HG03280 (cell line): ENCODE measurements around the gene FARSA.
"Not testable (repeated sequence)": the region's sequence is repeated elsewhere in the genome, so short reads cannot be mapped to it uniquely, and the experiment has no call there.

Experiments
- ATAC-seq: cut with Tn5 transposase; IDR thresholded peaks from one replicate; pipeline ENCODE4 v1.9.1; 2021; ENCODE audit warnings: mild to moderate bottlenecking, moderate library complexity; ENCODE audit not compliant: unreplicated experiment

Gene FARSA

GRCh38 chr19:12933287-12934072, at the start of gene FARSA:
FARSA (minus strand) TSS chr19:12933711; CDS start chr19:12933696, 15 bp downstream.
- peak; percentile 46 for ATAC-seq

GRCh38 chr19:12983091-12983490, 49.6 kb upstream of the FARSA start:
- ATAC-seq = no peak

GRCh38 chr19:12982648-12983047, 49.1 kb upstream of the FARSA start:
- ATAC-seq = no peak

- ATAC-seq = no peak
Observed at GRCh38 chr19:12979974-12980373, 46.5 kb upstream of the FARSA start.

GRCh38 chr19:12976109-12976508, 42.6 kb upstream of the FARSA start:
- not testable (repeated sequence) for ATAC-seq

- ATAC-seq = no peak
Observed at GRCh38 chr19:12975221-12975741, 41.8 kb upstream of the FARSA start.

GRCh38 chr19:12974301-12975220, 41.0 kb upstream of the FARSA start:
- no peak for ATAC-seq

- ATAC-seq = no peak
Observed at GRCh38 chr19:12973236-12973635, 39.7 kb upstream of the FARSA start.

GRCh38 chr19:12970070-12970820, 36.7 kb upstream of the FARSA start:
- ATAC-seq = no peak

GRCh38 chr19:12969292-12969988, 35.9 kb upstream of the FARSA start, which contains the start of gene DAND5:
DAND5 (plus strand) TSS chr19:12969576; CDS start chr19:12969661, 85 bp downstream.
- no peak for ATAC-seq

- no peak for ATAC-seq
Observed at GRCh38 chr19:12967907-12968306, 34.4 kb upstream of the FARSA start.

GRCh38 chr19:12965812-12966135, 32.3 kb upstream of the FARSA start:
- no peak for ATAC-seq

- ATAC-seq = peak; percentile 81
Observed at GRCh38 chr19:12965017-12965811, 31.7 kb upstream of the FARSA start.

- ATAC-seq = no peak
Observed at GRCh38 chr19:12959481-12959880, 26.0 kb upstream of the FARSA start.

- peak; percentile 8 for ATAC-seq
Observed at GRCh38 chr19:12957389-12957952, 24.0 kb upstream of the FARSA start.

- peak; percentile 76 for ATAC-seq
Observed at GRCh38 chr19:12956446-12957388, 23.2 kb upstream of the FARSA start, which contains the start of gene GADD45GIP1. GADD45GIP1 (minus strand) TSS chr19:12957223; CDS start chr19:12957212, 11 bp downstream.

GRCh38 chr19:12955996-12956395, 22.5 kb upstream of the FARSA start:
- ATAC-seq = no peak

- not testable (repeated sequence) for ATAC-seq
Observed at GRCh38 chr19:12955575-12955974, 22.1 kb upstream of the FARSA start.
